Kidney capillary endothelial cell (primary cell): ENCODE results near the gene PACRG.

Experiments
- DNase-seq: peaks from one replicate; pipeline ENCODE4 v3.0.0-alpha.2; 2018; ENCODE audit warnings: low spot score

The PACRG gene

GRCh38 chr6:163333701-163334663 lies 606.2 kb downstream of the PACRG start:
- no peak for DNase-seq

- DNase-seq = no peak
Observed at GRCh38 chr6:163335056-163335455, 607.3 kb downstream of the PACRG start.

DNA sequence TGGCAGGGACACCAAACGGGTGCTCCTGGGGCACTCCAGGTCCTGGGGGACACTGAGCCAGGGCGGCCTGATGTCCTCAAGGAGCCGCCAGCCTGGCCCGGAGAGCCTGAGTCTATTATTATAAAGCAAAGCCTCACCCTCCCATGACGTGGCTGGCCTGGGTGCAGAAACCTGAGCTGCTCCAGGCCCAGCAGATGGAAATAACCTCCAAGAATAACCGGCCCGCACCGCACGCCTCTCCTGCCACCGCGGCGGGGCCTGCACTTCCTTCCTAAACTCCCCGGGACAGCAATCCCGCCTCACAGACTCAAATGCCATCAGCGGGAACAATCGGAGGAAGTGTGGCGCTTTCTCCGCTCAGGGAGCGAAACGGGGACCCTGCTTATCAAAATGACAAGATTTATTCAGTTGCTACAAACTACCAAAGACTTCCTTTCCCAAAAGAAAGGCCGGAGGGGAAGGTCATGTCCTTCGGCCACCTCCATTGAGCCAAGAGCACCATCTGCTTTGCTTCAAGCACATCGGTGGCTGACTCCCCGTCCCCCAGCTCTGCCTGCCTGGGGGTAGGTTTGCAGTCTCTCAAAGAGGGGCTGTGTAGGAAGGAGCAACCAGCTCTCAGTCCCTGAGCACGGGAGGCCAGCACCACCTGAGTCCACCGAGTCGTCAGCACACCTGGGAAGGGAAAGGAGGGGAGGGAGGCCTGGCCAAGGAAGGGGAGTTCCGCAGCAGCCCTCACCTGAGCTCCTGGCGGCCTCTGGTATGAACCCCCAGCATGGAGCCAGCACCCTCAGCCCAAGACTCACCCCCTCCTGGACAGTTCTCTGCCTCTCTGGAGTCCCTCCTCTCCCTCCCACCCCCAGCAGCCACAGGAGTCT lies 608.1 kb downstream of the PACRG start:
- peak; percentile 93 for DNase-seq

GRCh38 chr6:163336961-163337360 lies 609.2 kb downstream of the PACRG start:
- no peak for DNase-seq

GRCh38 chr6:163337958-163338357 lies 610.2 kb downstream of the PACRG start:
- no peak for DNase-seq

GRCh38 chr6:163338671-163339405 lies 611.1 kb downstream of the PACRG start:
- peak; percentile 84 for DNase-seq

GRCh38 chr6:163339466-163339865 lies 611.7 kb downstream of the PACRG start:
- DNase-seq = no peak

DNA sequence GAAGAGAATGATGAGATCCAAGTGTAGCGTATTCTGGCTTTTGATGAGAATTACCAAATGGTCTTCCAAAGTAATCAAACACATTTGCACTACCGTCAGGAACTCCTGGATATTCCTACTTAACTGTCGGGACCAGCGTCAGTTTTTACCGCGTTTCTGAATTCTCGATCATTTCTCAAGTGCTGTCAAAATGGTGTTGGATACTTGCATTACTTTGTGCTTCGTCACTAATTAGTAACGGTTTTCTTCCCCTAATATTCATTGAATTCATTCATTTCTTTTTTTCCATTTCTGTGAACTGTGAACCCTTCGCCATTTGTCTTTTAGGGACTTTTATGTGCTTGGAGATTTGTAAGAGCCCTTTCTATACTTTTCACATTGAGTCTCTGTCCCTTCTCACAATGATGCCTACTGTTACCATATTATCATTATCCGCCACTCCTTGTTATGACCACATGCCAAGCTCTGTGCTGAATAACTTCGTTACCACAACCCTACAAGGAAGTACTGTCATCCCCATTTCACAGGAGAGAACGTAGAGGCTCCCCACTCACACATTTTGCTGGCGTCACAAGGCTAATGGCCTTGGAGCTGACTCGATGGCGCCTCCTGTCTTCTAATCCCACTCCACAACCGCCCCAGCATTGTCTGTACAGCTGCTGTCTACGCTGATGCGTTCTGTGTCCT lies 612.6 kb downstream of the PACRG start:
- DNase-seq = no peak

GRCh38 chr6:163341224-163342061 lies 613.7 kb downstream of the PACRG start:
- no peak for DNase-seq

DNA sequence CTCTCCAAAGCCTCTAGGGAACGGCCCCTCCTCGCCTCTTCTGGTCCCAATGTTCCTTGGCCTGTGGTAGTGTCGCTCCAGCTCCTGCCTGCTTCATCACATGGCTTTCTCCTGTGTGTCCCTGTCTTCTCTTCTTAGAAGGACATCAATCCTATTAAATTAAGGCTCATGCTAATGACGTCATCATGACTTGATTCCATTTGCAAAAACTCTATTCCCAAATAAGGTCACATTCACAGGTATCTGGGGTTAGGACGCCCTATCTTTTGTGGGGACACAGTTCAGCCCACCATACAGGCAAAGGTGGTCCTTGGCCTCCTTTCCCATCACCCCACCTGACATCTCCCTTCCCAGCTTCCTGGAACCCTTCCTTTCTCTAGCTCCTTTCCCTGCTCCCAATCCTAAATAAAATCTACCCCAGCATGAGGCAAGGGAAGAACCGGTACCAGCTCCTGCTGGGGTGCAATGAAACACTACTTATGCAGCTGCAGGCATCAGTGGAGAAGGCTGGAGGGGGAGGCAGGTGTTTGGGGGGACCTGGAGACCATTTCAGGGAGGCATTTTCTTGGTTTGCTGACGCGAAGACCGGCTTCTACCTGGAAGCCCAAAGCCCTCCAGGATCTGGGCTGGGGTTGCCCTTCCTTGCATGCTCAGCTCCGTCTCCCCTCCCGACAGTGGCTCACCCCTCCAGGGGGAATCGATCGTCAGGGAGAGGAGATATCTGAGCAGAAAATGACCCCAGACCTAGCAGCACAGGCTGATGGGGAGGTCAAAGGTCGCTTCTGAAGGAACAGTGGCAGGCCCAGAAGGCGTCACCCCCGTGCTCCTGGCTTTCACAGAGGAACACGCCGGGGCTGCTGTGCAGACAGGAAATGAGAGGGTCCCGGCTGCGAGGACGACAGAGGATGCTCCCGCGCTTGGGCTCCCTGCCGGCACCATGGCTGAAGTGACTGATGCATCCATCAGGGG lies 615.1 kb downstream of the PACRG start:
- DNase-seq = no peak

GRCh38 chr6:163343609-163344008 lies 615.8 kb downstream of the PACRG start:
- no peak for DNase-seq

- no peak for DNase-seq
Observed at GRCh38 chr6:163344411-163344810, 616.6 kb downstream of the PACRG start.

GRCh38 chr6:163345931-163346330 lies 618.2 kb downstream of the PACRG start:
- DNase-seq = no peak

DNA sequence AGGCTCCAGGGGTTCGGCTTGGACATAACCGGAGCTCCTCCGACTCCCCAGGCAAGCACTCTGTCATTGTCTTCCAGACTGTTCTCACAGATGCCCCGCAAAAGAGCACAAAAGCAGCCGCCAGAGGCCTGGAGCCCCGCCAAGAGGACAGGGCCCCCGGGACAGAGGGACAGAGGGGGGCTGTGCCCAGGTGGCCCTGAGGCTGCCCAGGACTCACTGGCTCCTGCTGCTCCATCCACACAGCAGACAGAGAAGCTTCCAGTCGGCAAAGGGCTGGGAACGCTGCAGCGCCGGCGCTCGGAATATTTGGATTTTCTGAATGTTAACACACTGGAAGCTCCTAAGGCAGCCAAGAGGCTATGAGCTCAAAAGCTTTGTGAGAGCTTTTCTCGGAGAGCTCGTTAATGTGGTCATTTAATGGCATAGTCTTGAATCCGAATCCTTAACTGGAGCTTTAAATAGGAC lies 618.8 kb downstream of the PACRG start:
- no peak for DNase-seq

- DNase-seq = peak; percentile 38
Observed at GRCh38 chr6:163347021-163347446, 619.3 kb downstream of the PACRG start.

GRCh38 chr6:163348789-163349680 lies 621.3 kb downstream of the PACRG start:
- no peak for DNase-seq

DNA sequence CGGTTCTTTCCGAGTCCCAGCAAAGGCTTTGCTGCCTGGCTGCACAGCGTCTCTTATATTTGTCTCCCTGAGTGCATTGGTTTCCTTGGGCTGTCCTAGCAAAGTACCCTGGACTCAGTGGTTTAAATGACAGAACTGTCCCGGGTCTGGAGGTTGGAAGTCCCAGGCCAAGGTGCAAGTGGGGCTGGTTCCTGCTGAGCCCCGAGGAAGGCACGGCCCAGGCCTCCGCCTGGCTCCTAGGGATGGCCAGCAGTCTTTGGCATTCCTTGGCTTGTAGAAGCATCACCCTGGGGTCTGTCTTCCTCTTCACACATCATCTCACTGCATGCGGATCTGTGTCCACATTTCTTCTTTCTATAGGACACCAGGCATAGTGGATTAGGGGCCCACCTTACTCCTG lies 621.9 kb downstream of the PACRG start:
- DNase-seq = no peak

DNA sequence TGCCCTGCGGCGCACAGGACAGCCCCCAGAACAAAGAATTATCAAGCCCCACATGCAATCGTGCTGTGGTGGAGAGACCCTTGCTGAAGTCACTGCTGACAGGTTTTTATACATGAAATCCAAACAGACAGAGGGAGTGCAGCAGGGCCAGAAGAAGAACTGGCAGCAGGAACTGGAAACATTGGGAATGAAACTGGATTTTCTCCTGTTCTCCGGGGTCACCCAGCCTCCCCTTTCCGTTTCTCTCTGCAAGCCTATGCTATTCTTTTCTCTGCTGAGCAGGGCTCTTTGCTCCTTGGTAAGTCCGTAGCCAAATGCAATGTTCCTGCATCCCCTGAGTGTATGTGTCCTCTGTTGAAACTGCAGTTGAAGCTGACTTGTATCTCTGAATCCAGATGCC lies 623.2 kb downstream of the PACRG start:
- DNase-seq = no peak
